RWPE2 (cell line): ENCODE measurements around the gene DNM2.
A peak's percentile ranks its signal among the peaks of the same experiment; 100 is the strongest.

ENCODE experiments used
- ATAC-seq: fragments of 200-7000 bp; cut with Tn5 transposase; 3 replicates; pipeline ENCODE4 v1.9.1; 2021; ENCODE audit warnings: low read depth
- DNase-seq: peaks from one replicate; pipeline ENCODE4 v3.0.0-alpha.2; 2020; ENCODE audit warnings: low spot score
- H3K27ac ChIP-seq: fragments of 450-650 bp; 2 replicates; pipeline ENCODE4 v1.5.1; 2017; ENCODE audit warnings: mild to moderate bottlenecking; ENCODE audit not compliant: poor library complexity, severe bottlenecking
- H3K27me3 ChIP-seq: fragments of 250-450 bp; sonication (Bioruptor Pico); 2 replicates; pipeline ENCODE4 v1.5.1; 2021; ENCODE audit warnings: mild to moderate bottlenecking, moderate library complexity; ENCODE audit not compliant: insufficient read depth, poor library complexity, severe bottlenecking
- H3K36me3 ChIP-seq: fragments of 250-450 bp; sonication (Bioruptor Pico); 2 replicates; pipeline ENCODE4 v1.5.1; 2020; ENCODE audit warnings: low read depth, mild to moderate bottlenecking, moderate library complexity
- H3K4me1 ChIP-seq: fragments of 250-450 bp; sonication (Bioruptor Pico); 2 replicates; pipeline ENCODE4 v1.5.1; 2021; ENCODE audit warnings: mild to moderate bottlenecking, moderate library complexity; ENCODE audit not compliant: insufficient read depth, poor library complexity, severe bottlenecking
- H3K4me3 ChIP-seq: fragments of 250-450 bp; sonication (Bioruptor Pico); 2 replicates; pipeline ENCODE4 v1.5.1; 2021; ENCODE audit warnings: mild to moderate bottlenecking, moderate library complexity; ENCODE audit not compliant: severe bottlenecking
- H3K9me3 ChIP-seq: fragments of 250-450 bp; sonication (Bioruptor Pico); 2 replicates; pipeline ENCODE4 v1.5.1; 2021; ENCODE audit warnings: mild to moderate bottlenecking, moderate library complexity; ENCODE audit not compliant: severe bottlenecking
- TF ChIP-seq, protein P1 (sequence below): fragments of 450-650 bp; IDR thresholded peaks from one replicate; pipeline ENCODE4 v1.5.1; 2017; ENCODE audit warnings: mild to moderate bottlenecking, moderate library complexity; ENCODE audit not compliant: poor library complexity, severe bottlenecking

DNM2 gene

DNA sequence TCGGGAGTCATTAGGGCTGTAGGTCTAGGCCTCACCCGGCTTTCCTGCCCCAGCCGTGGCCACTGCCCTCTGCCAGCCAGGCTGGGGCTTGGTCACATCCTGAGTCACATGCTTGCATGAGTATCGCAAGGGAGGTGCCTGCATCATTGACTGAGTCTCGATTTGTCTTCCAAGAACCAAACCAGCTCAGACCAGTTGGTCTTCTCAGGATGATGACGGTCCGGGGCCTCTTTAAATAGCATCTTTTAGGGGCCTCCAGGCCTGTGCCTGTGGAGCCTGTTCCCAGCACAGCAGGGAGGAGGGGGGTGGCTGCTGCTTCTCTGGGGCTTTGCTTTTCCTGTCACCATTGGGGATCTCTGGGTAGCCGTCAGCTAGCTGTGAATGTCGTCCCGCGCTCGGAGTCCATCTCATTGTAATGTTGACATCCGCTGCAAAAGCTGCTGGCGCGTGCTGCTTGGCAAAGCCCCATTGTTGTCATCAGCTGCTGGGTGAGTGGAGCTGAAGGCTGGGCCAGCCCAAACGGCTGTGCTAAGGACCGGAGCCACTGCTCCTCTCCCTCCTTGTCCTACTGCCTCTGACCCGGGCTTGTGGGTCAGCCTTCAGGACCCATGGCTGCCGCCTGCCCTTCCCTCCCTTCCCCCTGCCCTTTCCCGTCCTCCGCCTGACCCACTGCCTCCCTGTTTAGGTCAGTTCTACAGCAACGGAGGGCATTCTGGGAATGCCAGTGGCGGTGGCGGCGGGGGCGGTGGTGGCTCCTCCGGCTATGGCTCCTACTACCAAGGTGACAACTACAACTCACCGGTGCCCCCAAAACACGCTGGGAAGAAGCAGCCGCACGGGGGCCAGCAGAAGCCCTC lies 31.0 kb upstream of the DNM2 start:
- no peaks in the 10 kb centered on the region for H3K27me3 ChIP-seq
- no peak for ATAC-seq
- TF ChIP-seq, protein P1, sequence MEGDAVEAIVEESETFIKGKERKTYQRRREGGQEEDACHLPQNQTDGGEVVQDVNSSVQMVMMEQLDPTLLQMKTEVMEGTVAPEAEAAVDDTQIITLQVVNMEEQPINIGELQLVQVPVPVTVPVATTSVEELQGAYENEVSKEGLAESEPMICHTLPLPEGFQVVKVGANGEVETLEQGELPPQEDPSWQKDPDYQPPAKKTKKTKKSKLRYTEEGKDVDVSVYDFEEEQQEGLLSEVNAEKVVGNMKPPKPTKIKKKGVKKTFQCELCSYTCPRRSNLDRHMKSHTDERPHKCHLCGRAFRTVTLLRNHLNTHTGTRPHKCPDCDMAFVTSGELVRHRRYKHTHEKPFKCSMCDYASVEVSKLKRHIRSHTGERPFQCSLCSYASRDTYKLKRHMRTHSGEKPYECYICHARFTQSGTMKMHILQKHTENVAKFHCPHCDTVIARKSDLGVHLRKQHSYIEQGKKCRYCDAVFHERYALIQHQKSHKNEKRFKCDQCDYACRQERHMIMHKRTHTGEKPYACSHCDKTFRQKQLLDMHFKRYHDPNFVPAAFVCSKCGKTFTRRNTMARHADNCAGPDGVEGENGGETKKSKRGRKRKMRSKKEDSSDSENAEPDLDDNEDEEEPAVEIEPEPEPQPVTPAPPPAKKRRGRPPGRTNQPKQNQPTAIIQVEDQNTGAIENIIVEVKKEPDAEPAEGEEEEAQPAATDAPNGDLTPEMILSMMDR = no peak
- H3K4me1 ChIP-seq = no peaks in the 10 kb centered on the region
- peaks cover 92% of the 10 kb centered on the region for H3K36me3 ChIP-seq
- H3K9me3 ChIP-seq = no peaks in the 10 kb centered on the region
- no peak for DNase-seq
- H3K27ac ChIP-seq = no peak overlapping the region
- H3K4me3 ChIP-seq = no peak overlapping the region

DNA sequence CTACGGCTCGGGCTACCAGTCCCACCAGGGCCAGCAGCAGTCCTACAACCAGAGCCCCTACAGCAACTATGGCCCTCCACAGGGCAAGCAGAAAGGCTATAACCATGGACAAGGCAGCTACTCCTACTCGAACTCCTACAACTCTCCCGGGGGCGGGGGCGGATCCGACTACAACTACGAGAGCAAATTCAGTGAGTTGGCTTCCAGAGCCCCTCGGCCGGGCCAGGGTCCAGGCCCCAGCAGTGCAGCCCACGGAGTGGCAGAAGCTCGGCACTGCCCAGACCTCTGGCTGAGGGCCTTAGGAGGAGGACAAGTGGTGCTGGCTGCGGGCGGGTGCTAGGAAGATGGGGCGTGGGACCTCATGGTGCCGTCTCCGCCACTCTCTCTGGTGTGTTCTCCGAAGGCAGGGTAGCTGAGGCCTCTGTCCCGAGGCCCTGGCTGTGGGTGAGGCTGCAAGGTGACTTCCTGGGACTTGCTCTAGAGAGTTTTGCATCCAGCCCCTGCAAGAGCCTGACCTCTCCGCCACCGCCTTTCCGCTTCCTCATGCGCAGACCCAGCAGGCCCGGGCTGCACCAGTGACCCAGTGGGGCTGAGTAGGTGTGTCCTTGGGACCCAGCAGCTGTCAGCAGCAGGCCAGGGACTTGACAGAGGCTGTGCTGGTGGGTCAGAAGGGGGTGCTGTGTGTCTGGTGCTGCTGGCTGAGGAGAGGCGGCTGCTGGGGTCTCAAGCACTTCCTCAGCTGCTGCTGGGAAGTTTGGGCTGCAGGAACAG lies 30.2 kb upstream of the DNM2 start:
- Histone ChIP-seq H3K9me3 (no peaks in the 10 kb centered on the region), H3K36me3 (peaks cover 84% of the 10 kb centered on the region)

DNA sequence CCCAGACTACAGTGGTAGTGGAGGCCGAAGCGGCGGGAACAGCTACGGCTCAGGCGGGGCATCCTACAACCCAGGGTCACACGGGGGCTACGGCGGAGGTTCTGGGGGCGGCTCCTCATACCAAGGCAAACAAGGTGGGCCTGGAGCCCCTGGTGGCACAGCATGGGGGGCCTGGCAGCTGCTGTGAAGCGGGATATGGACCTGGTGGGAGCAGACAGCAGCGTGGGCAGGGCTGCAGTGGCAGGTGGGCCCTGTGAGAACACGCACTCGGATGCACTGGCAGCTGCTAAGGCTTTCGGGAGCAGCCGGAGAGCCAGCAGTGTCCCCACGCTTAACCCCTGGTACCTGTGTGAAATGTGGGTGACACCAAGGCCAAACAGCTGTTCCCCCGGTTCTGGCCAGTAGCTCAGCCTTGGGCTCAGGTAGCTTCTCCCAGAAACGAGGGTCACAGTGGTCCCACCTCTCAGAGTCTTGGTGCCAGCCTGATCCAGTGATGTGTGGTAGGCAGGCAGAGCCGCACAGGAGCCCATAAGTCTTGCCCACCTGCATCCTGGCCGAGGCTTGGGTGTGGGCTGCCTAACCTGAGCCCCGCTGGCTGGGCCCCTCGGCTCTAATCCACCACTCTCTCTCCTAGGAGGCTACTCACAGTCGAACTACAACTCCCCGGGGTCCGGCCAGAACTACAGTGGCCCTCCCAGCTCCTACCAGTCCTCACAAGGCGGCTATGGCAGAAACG lies 29.2 kb upstream of the DNM2 start:
- Histone ChIP-seq H3K36me3 (peaks cover 74% of the 10 kb centered on the region), H3K27ac (no peak overlapping the region), H3K4me1 (no peaks in the 10 kb centered on the region), H3K9me3 (no peaks in the 10 kb centered on the region), H3K4me3 (no peak overlapping the region), H3K27me3 (no peaks in the 10 kb centered on the region)
- ATAC-seq (no peak), DNase-seq (no peak)
- TF ChIP-seq, protein P1 = no peak

More for the DNA sequence above, 30.2 kb upstream of the DNM2 start:
- DNase-seq (no peak), ATAC-seq (no peak)
- H3K4me3 ChIP-seq = no peak overlapping the region
- H3K4me1 ChIP-seq = no peaks in the 10 kb centered on the region
- no peaks in the 10 kb centered on the region for H3K27me3 ChIP-seq
- TF ChIP-seq, protein P1 = no peak
- no peak overlapping the region for H3K27ac ChIP-seq

DNA sequence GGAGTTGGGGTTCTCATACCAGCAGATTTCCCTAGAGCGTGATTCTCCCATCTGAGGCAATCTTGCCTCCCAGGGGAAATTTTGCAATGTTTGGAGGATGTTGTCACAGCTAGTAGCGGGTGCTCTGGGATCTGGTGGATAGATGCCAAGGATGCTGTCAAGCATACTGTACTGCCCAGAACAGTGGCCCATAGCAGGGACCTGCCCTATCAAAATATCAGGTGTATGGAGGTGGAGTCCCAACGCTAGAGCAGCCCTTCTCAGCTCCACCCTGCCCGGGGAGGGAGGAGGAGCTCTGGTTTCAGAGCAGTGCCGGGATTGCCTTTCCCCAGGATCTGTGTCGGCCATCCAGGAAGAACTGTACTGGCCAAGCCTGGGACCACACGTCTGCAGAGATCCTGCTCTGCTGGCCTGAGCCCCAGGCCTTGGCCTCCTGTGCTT lies 27.5 kb upstream of the DNM2 start:
- no peak overlapping the region for H3K27ac ChIP-seq
- no peaks in the 10 kb centered on the region for H3K4me1 ChIP-seq
- H3K4me3 ChIP-seq = no peak overlapping the region
- peaks cover 57% of the 10 kb centered on the region for H3K36me3 ChIP-seq
- TF ChIP-seq, protein P1 = no peak
- H3K9me3 ChIP-seq = no peaks in the 10 kb centered on the region
- ATAC-seq (peak; percentile 6; the same call in 2 of the 3 replicates), DNase-seq (no peak)
- H3K27me3 ChIP-seq = no peaks in the 10 kb centered on the region
